Limb (tissue), 2 donors: ENCODE measurements around the gene ZNF205.

Experiments used
- DNase-seq, 2 donors: peaks; one replicate each; pipeline ENCODE4 v3.0.0-alpha.2; 2016; ENCODE audit errors: extremely low spot score in 2 of 2

Gene ZNF205

DNA sequence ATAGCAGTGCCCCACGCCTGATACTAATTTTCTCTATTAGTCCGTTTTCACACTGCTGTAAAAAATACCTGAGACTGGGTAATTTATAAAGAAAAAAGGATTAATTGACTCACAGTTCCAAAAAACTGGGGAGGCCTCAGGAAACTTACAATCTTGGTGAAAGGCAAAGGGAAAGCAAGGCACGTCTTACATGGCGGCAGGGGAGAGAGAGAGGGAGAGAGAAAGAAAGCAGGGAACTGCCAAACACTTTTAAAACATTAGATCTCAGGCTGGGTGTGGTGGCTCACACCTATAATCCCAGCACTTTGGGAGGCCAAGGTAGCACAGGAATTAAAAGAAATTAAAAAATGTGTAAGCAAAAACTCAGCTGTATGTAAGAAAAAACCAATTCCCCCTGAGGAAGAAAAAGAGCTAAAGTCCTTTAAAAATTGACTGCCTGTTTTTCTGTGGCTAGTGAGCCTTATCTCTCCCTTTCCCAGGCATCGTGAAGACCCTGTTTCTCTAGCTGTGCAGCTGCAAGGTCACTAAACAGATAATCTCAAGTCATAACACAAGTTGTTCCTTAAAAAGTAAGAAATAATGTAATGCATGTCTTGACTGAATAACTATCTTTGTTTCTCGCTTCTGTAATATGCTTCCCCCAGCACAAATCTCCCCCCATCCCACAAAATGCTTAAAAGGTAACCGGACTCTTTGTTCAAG, 27.3 kb upstream of the ZNF205 start:
- DNase-seq = no peak

DNA sequence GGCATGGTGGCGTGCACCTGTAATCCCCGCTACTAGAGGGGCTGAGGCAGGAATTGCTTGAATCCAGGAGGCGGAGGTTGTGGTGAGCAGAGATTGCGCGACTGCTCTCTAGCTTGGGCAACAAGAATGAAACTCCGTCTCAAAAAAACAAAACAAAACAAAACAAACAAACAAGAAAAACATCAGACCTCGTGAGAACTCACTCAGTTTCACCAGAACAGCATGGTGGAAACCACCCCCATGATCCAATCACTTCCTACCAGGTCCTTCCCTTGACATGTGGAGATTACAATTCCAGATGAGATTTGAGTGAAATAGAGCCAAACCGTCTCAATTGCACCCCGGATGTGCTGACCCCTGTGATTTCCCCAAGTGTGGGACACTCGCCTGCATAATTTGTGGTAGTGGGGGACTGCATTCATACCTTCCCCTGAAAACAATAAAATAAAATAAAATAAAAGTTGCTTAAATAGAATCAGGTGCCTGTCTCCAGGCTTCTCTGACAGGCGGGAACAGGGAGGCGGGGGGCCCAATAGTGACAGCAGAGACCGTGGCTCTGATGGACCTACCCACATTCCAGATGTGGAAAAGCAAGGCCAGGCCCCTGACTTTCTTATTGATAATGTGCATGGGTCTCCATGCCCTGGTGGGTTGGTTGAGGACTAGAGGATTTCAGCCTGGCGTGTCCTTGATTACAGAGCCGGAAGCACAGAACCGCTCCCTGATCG, 26.4 kb upstream of the ZNF205 start:
- no peak for DNase-seq

DNA sequence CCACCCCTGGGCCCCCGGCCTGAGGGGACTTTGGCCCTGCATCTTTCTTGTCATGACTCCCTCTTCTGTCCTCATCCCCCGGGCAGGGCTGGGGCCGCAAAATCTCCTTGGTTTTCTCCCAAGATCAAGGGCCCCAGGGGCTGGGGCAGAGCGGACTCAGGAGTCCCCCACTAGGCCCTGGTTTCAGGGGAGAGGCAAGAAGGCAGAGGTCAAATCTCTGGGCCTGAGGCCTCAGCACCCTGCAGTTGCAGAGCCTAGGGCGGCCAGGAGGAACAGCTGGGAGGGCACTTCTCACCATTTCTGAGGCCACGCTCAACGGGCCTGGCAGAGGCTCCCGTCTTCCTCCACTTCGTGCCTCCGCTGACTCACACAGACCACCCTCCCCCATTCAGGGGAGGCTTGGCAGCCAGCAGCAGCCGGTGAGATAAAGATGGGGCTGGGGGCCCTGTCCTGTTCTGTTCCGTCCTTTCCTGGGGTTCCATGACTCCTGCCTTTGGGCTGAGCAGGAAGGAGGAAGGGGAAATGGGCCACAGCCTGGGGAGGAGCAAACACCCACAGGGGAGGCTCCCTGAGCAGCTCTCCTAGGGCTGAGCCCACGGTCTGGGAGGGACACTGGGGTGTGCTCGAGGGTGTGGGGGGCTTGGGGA, 25.7 kb upstream of the ZNF205 start:
- DNase-seq = no peak

DNA sequence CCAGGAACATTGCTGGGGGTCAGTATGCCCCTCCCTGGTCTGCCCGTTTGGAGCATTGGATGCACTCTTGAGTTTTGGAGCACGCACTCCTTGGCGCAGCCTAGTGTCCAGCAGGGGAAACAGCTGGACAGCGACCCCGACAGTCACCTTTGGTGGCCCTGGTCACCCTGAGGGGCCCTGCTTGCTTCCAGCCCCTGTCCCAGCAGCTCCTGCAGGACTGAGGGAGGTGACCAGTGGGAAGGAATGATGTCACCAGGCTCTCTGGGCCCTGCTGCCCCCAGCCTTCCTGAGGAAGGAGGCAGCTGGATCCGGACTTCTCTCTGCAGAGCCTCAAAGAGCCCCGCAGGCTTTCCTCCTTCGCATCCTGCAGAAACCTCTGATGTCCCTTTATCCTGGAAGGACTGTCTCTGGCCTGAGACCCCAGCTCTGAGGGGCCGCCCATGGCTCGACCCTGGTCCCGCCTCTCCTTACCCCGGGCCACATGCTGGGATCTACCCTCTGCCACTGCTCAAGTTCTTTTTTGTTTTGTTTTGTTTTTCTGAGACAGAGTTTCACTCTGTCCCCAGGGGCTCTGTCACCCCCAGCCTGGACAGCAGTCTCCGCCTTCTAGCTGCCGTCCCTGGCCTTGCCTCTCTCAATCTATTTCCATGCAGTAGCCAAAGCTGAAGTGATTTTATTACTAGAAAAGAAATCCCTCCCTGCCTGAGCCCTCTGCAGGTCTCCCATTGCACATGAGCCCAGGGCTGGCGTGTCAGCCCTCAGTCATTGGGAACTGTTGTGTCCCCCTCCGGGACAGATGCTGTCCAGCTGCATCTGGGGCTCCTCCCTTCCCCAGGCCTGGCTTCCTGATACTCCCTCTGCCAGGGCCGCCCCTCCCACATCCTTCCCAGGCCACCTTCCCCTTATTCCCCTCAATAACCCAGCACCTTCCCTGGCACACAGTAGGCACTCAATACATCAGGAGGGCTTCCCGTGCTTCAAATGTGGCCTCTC, 24.8 kb upstream of the ZNF205 start:
- DNase-seq = no peak

DNA sequence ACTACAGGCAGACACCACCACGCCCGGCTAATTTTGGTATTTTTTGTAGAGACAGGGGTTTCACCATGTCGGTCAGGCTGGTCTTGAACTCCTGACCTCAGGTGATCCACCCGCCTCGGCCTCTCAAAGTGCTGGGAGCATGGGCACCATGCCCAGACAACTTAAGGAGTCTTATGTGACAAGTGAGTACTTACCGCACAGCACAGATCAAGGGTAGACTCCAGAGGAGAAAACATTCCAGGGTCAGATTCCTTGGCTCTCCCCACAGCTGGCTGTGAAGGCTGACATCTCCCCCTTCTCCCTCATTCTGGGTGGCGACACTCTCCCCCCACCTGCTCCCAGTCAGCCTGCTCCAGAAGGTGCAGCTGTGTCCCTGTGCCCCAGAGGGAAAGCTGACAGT, 23.9 kb upstream of the ZNF205 start:
- DNase-seq = no peak

DNA sequence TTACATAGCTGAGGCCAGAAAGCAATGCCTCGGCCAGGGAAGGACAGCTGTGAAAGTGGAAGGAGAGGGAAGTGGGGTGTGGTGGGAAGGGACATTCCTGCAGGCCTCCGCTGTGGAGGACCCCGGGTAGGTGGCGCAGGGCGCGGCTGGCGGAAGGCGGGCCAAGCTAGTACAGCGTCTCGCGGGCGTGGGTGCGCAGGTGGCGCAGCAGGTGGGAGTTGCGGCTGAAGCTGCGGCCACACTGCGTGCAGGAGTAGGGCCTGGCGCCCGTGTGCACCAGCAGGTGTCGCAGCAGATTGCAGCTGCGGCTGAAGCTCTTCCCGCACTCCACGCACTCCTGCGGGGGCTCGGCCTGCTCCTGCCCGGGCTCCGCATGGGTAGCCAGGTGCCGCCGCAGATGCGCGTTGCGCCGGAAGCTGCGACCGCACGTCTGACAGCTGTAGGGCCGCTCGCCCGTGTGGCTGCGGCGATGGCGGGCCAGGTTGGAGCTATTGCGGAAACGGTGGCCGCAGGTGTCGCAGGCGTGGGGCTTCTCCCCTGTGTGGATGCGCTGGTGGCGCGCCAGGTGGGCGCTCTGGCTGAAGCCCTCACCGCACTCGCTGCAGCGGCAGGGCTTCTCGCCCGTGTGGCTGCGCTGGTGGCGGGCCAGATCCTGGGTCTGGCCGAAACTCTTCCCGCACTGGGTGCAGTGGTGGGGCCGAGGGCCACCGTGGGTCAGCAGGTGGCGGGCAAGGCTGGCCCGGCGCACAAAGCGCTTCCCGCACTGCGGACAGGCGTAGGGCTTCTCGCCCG, 23.3 kb upstream of the ZNF205 start:
- DNase-seq = no peak

DNA sequence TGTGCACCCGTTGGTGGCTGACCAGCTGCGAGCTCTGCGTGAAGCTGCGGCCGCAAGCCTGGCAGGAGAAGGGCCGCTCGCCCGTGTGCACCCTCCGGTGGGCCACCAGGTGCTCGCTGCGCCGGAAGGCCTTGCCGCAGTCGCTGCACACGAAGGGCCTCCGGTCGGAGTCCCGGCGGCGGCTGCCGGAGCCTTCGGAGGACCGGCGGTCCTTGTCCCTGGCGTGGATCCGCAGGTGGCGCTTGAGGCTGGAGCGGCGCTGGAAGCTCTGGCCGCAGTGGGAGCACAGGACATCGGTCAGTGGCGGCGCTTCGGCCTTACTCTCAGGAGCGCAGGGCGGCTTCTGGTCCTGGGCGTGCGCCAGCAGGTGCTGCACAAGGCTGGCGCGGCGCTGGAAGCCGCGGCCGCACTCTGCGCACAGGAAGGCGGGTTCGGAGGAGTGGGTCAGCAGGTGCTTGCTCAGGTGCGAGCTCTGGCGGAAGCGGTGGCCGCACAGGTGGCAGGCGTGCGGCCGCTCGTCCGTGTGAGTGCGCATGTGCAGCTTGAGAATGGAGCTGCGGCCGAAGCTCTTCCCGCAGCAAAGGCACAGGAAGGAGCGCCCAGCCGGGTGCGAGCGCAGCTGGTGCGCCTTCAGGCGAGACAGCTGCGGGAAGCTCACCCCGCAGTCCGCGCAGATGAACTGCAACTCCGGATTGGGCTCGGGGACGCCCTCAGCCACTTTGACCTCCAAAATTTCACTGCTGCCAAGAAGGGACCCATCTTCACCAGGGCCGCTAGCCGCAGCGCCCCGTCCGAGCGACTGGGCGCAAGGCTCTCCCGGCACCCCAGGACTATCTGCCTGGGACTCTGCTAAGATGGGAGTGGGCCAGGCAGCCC, 22.4 kb upstream of the ZNF205 start:
- DNase-seq = no peak

DNA sequence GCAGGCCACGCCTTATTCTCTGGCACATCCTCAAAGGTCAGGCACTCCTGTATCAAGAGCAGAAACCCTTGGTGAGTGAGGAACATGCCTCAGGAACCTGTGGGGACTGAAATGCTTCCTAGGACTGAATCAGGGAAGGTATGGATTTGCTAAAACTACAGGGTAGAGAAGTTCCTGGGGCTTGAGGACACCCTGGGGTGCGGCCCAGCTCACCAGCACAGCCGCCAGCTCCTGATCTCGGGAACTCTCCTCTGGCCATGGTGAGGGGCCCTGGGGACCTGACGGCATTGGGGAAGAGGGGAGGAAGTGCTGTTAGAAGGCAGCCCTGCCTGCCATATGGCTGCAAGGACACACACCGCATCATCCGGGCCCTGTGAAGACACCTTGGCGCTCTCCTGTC, 20.8 kb upstream of the ZNF205 start:
- no peak for DNase-seq

DNA sequence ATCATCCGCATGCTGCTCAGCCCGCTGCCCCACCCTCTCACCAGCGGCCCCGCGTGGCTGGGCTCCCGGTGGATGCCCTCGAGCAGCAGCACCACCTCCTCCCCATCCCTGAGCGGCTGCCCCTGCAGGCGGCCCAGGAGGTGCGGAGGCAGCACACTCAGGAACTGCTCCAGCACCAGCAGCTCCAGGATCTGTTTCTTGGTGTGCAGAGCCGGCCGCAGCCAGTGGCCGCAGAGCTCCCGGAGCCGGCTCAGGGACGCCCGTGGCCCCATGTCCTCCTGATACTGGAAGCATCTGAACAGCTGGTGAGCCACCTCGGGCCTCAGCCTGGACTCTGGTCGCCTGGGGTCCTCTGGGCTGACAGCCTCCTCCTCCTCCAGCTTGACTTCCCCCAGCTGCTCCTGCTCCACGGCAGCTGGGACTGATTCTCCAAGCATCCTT, 19.9 kb upstream of the ZNF205 start:
- DNase-seq = no peak

DNA sequence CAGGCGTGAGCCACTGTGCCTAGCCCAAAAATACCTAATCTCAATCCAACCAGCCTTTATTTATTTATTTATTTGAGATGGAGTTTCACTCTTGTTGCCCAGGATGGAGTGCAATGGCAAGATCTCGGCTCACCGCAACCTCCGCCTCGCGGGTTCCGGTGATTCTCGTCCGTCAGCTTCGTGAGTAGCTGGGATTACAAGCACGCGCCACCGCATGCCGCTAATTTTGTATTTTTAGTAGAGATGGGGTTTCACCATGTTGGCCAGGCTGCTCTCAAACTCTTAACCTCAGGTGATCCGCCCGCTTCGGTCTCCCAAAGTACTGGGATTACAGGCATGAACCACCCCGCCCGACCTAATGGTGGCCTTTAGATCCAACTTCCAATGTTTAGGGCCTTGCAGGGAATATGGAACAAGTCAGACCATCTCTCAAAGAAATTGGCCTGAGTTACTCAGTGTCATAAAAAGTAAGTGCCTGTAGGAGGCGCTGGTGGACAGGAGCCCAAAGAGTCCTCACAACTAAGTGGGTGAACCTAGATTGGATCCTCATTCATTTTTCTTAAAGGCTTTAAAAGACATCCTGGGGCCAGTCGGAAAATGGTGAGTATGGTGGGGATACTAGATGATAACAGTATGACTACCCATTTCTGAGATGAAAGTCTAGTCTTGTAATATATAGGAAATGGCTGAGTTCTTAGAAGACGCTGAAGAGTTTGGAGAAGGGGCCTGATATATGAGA, 17.9 kb upstream of the ZNF205 start:
- no peak for DNase-seq

DNA sequence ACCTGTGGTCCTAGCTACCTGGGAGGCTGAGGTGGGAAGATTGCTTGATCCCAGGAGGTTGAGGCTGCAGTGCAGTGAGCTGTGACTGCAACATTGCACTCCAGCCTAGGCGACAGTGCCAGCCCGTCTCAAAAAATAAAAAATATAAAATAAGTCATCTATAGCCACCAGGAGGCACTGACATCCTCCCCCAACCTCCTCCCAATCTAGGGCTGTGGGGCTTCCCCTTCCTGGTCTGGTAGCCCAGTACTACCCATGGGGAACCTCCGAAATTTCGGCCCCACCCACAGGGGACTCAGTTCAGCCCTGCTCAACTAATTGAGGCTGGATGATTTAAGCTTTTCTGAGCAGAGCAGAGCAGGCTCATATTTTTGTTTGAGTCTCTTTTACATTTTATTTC, 16.5 kb upstream of the ZNF205 start:
- no peak for DNase-seq

DNA sequence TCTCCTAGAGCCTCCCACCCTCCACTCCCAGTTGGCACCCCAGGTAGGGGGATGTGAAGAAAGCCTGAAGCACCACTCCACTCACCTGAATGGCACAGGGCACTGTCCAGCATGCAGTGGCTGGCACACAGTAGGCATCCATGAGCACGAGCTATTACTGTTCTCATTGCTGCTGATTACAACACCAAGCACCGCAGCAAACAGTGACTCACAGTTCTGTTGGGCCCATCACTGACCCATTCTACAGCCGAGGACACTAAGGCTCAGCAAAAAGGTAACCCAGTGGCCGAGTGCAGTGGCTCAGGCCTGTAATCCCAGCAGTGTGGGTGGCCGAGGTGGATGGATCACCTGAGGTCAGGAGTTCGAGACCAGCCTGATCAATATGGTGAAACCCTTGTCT, 16.0 kb upstream of the ZNF205 start:
- no peak for DNase-seq

DNA sequence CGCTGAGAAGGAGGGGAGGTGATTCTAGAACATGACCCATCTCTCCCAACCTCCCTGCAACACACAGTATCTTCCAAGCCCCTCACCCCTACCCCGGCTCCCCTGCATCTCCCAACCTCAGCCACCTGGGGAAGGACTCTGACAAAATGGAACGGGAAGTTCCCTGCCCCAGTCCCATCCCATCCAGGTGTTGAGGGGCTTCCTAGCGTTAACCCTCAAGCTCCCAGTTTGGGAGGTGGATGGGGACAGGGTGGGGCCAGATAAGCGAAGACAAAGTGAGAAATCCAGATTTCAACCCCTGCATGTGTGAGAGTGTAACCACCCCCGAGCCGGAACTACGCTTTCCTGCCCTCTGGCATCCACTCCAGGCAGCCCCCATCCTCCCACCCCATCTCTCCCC, 15.1 kb upstream of the ZNF205 start:
- DNase-seq = no peak

DNA sequence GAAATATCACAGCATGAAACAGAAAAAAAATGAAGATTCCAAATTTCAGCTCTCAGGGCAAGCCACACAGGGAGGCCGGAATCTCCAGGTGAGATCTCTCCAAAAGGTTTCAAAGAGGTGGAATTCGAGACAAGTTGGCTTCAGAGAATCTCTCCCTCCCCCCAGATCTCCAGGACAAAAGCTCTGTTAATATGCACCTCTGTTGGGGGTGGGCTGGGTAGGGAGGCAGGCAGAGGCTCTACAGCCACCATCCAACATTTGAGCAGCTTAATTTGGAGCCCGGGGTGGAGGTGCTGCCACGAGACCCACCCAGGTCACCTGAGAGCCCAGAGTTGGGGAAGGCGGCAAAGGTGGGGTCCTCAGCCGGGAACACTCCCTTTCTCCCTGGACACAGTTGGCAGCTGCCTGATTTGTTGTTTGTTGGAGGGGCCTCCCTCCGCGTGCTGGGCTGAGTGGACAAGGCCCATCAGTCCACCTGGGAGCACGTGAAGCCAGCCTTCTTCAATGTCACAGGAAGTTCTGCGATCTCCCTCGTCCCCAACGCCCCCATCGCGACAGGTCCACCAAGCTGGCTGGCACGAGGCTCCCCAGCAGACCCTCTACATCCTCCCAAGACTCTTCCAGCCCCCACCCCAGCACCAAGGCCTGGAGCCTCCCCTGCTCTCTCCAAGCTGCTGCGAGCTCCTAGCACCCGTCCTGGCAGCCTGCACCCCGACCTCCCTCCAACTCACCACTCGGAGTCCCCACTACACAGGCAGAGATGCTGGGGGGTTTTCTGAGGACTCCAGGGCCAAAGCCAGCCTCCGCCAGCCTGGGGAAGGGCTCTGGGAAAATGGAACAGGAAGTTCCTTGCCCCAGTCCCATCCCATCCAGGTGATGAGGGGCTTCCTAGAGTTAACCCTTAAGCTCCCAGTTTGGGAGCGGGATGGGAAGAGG, 13.7 kb upstream of the ZNF205 start, which contains the start of gene ZSCAN10:
TSS of gene ZSCAN10 (minus strand) at position 836 of the 936 bp plus-strand sequence. CDS start 6,357 bp downstream, outside the sequence.
- DNase-seq = no peak

DNA sequence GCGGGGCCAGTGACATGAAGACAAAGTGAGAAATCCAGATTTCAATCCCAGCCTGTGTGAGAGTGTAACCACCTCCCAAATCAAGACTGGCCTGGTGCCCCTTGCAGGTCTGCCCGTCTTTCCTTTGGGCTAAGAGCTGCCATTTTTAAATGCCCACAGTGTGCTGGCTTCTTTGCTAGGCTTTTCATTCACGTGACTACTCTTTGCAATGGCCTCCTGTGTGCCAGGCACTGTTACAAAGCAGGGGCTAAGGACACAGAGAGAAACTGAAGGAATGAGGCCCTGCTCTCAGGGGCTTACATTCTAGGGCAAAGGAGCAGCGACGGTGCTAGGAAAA, 13.0 kb upstream of the ZNF205 start:
- no peak for DNase-seq

DNA sequence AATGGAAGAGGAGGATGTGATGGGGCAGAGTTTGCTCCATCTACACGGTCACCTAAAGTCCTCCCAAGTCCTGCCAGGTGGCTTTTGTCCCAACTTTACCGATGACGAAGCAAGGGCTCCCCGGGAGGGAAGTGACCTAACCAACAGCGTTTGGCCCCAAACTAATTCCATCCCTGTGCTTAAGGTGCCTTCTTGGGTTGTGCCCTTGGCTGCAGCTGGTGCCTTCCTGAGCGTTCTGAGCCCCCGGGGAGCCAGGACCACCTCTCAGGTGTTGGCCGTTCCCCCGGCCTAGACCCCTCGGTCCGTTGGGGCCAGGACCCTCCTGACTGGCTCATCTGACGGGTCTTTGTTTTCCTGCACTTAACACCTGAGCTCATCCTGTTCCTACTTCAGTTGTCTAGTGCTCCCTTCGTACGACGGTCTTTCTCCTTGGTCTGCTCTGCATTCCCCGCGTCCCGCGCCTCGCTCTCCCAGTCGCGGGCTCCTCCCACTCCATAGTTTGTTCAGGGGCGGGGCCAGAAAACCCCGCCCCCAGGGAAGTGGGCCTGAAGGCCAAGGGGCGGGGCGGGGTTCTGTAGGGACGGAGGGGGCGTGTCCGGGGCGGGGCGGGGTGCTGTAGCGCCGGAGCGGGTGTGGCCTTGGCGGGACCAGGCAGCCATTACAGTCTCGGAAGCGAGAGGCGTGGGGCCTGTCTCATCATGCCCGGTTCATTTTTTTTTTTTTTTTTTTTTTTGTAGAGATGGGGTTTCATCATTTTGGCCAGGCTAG, 12.5 kb upstream of the ZNF205 start:
- peak; percentile 78 to 87 for DNase-seq
